ENCODE measurements around the gene INPP5A.

Gene INPP5A

DNA sequence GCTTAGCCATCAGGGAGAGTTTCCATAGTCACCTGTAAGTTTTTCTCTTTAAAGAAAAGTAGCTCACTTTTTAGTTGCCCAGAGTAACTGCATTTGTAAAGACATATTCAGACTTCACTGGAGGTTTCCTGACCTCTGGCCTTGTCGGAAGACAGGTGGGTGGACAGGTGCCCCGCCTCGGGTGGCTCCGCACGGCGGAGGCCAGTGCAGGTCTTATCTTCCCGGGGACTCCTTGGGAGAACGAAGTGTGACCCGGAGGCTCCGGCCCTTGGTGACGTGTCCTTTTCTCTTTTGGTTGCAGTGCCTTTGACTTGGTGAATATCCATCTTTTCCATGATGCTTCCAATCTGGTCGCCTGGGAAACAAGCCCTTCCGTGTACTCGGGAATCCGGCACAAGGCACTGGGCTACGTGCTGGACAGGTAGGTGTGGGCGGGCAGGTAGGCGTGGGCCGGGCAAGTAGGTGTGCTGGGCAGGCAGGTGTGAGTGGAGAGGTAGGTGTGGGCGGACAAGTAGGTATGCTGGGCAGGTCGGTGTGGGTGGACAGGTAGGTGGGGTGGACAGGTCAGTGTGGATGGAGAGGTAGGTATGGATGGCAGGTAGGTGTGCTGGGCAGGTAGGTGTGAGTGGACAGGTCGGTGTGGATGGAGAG lies 172.6 kb downstream of the INPP5A start:
- Mint-ChIP-seq H3K27me3 (ENCODE audit: low read depth) (peaks cover 23% of the 10 kb centered on the region), H3K4me3 (no peak overlapping the region), H3K27ac (no peak overlapping the region), H3K4me1 (no peaks in the 10 kb centered on the region), H3K9me3 (peaks cover 17% of the 10 kb centered on the region), H3K36me3 (ENCODE audit: low read depth) (peaks cover 65% of the 10 kb centered on the region)
- TF ChIP-seq, protein P1, sequence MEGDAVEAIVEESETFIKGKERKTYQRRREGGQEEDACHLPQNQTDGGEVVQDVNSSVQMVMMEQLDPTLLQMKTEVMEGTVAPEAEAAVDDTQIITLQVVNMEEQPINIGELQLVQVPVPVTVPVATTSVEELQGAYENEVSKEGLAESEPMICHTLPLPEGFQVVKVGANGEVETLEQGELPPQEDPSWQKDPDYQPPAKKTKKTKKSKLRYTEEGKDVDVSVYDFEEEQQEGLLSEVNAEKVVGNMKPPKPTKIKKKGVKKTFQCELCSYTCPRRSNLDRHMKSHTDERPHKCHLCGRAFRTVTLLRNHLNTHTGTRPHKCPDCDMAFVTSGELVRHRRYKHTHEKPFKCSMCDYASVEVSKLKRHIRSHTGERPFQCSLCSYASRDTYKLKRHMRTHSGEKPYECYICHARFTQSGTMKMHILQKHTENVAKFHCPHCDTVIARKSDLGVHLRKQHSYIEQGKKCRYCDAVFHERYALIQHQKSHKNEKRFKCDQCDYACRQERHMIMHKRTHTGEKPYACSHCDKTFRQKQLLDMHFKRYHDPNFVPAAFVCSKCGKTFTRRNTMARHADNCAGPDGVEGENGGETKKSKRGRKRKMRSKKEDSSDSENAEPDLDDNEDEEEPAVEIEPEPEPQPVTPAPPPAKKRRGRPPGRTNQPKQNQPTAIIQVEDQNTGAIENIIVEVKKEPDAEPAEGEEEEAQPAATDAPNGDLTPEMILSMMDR (IDR thresholded peaks at IDR 0.05; ENCODE audit: unreplicated experiment in 3 of 3) = no peak

DNA sequence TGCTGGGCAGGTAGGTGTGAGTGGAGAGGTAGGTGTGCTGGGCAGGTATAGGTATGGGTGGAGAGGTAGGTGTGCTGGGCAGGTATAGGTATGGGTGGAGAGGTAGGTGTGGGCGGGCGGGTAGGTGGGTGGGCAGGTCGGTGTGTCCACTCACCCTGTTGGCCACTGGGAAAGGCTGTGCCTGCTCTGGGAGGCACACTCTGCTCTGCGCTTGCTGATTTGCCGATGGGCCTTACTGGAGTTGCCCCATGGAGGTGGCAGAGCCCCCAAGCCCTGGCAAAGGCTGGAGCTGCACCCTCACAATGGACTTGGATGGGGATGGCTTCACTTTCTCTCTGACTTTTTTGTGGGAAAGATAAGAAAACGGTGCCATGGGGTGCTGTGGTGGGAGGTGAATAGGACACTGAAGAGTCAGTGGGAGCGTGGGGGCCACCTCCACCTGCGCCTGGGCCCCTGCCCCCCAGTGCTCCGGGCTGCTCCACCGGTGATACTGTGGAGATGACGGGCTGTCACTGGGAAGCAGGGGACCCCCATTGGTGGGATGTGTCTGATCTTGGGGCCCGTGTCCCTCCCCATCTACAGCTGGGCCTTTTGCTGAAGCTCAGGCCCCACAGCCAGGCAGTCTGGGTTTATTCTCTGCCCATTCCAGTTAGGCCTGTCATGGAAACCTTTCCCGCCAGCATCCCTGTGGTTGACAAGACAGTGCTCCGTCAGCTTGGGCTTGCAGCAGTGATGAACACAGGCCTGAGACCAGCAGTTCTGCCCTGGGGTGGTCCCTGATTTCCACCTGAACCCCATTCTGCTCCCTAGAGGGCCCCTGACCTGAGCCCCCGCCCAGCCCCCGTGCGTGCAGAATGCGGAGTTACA lies 173.4 kb downstream of the INPP5A start:
- peaks cover 26% of the 10 kb centered on the region for H3K27me3 Mint-ChIP-seq (ENCODE audit: low read depth)
- H3K27ac Mint-ChIP-seq = no peak overlapping the region
- TF ChIP-seq, protein P1 (IDR thresholded peaks at IDR 0.05; ENCODE audit: unreplicated experiment in 3 of 3) = no peak
- peaks cover 57% of the 10 kb centered on the region for H3K36me3 Mint-ChIP-seq (ENCODE audit: low read depth)
- no peak overlapping the region for H3K4me3 Mint-ChIP-seq
- H3K4me1 Mint-ChIP-seq = no peaks in the 10 kb centered on the region
- peaks cover 9% of the 10 kb centered on the region for H3K9me3 Mint-ChIP-seq

DNA sequence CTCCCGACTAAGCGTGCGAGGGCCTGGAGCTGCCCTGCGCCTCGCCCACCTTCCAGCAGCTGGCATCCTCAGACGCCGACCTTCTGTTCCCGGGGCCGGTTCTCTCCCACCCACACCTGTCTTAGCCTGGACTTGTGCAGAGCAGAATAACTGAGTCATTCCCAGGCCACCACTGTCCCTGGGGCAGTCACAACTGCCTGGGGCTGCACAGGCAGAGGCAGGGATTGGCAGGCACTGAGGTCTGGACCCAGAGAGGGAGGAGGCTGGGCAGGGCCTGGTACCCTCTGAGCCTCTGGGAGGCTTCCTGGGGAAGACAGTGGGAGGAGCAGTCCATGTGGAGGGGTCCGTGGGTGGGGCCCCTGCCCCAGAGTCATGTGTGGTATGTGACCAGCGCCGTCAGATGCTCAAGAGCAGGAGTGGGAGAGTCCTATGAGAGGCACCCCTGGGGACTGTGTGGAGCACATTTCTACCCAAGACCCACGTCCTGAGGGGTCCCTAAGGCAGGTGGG lies 174.1 kb downstream of the INPP5A start:
- TF ChIP-seq, protein P1 (IDR thresholded peaks at IDR 0.05; ENCODE audit: unreplicated experiment in 3 of 3) = no peak

DNA sequence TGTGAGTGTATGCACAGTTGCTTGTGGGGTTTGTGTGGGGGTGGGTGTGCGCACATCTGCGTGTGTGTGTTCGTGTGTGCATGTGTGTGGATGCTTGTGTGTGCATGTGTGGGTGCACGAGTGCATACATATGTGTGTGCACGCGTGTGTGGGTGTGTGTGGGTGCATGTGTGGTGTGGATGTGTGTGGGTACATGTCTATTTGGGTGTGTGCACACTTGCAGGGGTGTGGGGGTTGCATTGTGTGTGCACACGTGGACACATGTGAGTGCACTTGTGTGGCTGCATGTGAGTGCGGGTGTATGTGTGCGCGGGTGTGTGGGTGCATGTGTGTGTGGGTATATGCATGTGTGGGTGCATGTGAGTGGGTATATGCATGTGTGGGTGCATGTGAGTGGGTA lies 174.7 kb downstream of the INPP5A start:
- Mint-ChIP-seq H3K27ac (no peak overlapping the region), H3K4me1 (no peaks in the 10 kb centered on the region), H3K27me3 (ENCODE audit: low read depth) (peaks cover 29% of the 10 kb centered on the region), H3K4me3 (no peak overlapping the region), H3K36me3 (ENCODE audit: low read depth) (peaks cover 49% of the 10 kb centered on the region), H3K9me3 (peaks cover 7% of the 10 kb centered on the region)
- TF ChIP-seq, protein P1 (IDR thresholded peaks at IDR 0.05; ENCODE audit: unreplicated experiment in 3 of 3) = no peak

More for the DNA sequence above, 174.1 kb downstream of the INPP5A start:
- no peaks in the 10 kb centered on the region for H3K4me1 Mint-ChIP-seq
- H3K36me3 Mint-ChIP-seq (ENCODE audit: low read depth) = peaks cover 56% of the 10 kb centered on the region
- H3K27me3 Mint-ChIP-seq (ENCODE audit: low read depth) = peaks cover 29% of the 10 kb centered on the region
- H3K27ac Mint-ChIP-seq = no peak overlapping the region
- peaks cover 7% of the 10 kb centered on the region for H3K9me3 Mint-ChIP-seq
- H3K4me3 Mint-ChIP-seq = no peak overlapping the region

DNA sequence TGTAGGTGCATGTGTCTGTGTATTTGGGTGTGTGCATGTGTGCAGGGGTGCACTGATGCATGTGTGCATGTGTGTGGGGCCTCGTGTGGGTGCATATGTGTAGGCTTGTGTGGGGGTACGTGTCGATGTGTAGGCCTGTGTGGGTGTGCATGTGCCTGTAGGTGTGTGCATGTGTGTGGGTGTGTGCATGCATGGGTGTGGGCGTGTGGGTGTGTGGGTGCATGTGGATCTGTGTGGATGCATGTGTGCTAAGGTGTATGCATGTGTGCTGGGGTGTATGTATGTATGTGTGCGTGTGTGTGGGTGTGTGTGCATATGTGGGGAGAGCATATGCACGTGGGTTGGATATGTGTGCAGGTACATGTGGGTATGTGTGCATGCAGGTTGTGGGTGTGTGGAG lies 175.2 kb downstream of the INPP5A start:
- no peaks in the 10 kb centered on the region for H3K4me1 Mint-ChIP-seq
- peaks cover 7% of the 10 kb centered on the region for H3K9me3 Mint-ChIP-seq
- TF ChIP-seq, protein P1 (IDR thresholded peaks at IDR 0.05; ENCODE audit: unreplicated experiment in 3 of 3) = no peak
- H3K4me3 Mint-ChIP-seq = no peak overlapping the region
- peaks cover 29% of the 10 kb centered on the region for H3K27me3 Mint-ChIP-seq (ENCODE audit: low read depth)
- no peak overlapping the region for H3K27ac Mint-ChIP-seq
- H3K36me3 Mint-ChIP-seq (ENCODE audit: low read depth) = peaks cover 45% of the 10 kb centered on the region

All from nephron (organoid).